Mucosa of rectum (tissue), 2 donors: ENCODE data around the gene MCL1.
A peak's percentile ranks its signal among the peaks of the same experiment; 100 is the strongest.

Experiments used
- H3K27ac ChIP-seq, 2 donors: one replicate each; pipeline ENCODE4 v1.7.0; 2013; ENCODE audit warnings: inconsistent platforms in 2 of 2, low read depth in 2 of 2, low read length in 2 of 2
- H3K27me3 ChIP-seq, 2 donors: one replicate each; pipeline ENCODE4 v1.7.0; 2013; ENCODE audit warnings: low read length in 2 of 2; ENCODE audit not compliant: control insufficient read depth in 2 of 2, insufficient read depth in 2 of 2
- H3K36me3 ChIP-seq, 2 donors: one replicate each; pipeline ENCODE4 v1.7.0; 2013; ENCODE audit warnings: low read length in 2 of 2; ENCODE audit not compliant: control insufficient read depth in 2 of 2, insufficient read depth in 2 of 2
- H3K4me1 ChIP-seq, 2 donors: one replicate each; pipeline ENCODE4 v1.7.0; 2013; ENCODE audit warnings: low read length in 2 of 2, mild to moderate bottlenecking in 1 of 2; ENCODE audit not compliant: control insufficient read depth in 2 of 2, insufficient read depth in 2 of 2
- H3K4me3 ChIP-seq, 2 donors: one replicate each; pipeline ENCODE4 v1.7.0; 2013; ENCODE audit warnings: low read length in 2 of 2
- H3K9ac ChIP-seq, 2 donors: one replicate each; pipeline ENCODE4 v1.7.0; 2013; ENCODE audit warnings: low read length in 2 of 2, low read depth in 1 of 2, mild to moderate bottlenecking in 1 of 2
- H3K9me3 ChIP-seq, 2 donors: one replicate each; pipeline ENCODE4 v1.7.0; 2013; ENCODE audit warnings: low read length in 2 of 2; ENCODE audit not compliant: control insufficient read depth in 2 of 2
- donor health status: healthy.
- donor health status: Normal muscosa, but diverticular disease.

MCL1 gene

GRCh38 chr1:150558303-150558704, 21.1 kb downstream of the MCL1 start:
- Histone ChIP-seq H3K36me3 (peaks cover 3 to 5% of the 10 kb centered on the region in 2 donors), H3K27me3 (no peaks in the 10 kb centered on the region), H3K4me3 (no peak overlapping the region), H3K4me1 (peaks cover 31 to 36% of the 10 kb centered on the region in 2 donors), H3K27ac (no peak overlapping the region), H3K9me3 (no peaks in the 10 kb centered on the region), H3K9ac (no peak overlapping the region)

- peaks cover 29 to 33% of the 10 kb centered on the region in 2 donors for H3K4me1 ChIP-seq
- H3K27me3 ChIP-seq = no peaks in the 10 kb centered on the region
- H3K4me3 ChIP-seq = no peak overlapping the region
- no peak overlapping the region for H3K27ac ChIP-seq
- H3K9ac ChIP-seq = no peak overlapping the region
- H3K9me3 ChIP-seq = no peaks in the 10 kb centered on the region
- peaks cover 3 to 5% of the 10 kb centered on the region in 2 donors for H3K36me3 ChIP-seq
Measured at GRCh38 chr1:150557813-150558212, 21.6 kb downstream of the MCL1 start.

GRCh38 chr1:150557065-150557600, 22.3 kb downstream of the MCL1 start:
- H3K4me3 ChIP-seq = no peak overlapping the region
- H3K9ac ChIP-seq = no peak overlapping the region
- peaks cover 22 to 32% of the 10 kb centered on the region in 2 donors for H3K4me1 ChIP-seq
- H3K27ac ChIP-seq = no peak overlapping the region
- no peaks in the 10 kb centered on the region for H3K9me3 ChIP-seq
- H3K27me3 ChIP-seq = no peaks in the 10 kb centered on the region
- H3K36me3 ChIP-seq = peaks cover 3 to 5% of the 10 kb centered on the region in 2 donors

- Histone ChIP-seq H3K27me3 (no peaks in the 10 kb centered on the region), H3K9ac (no peak overlapping the region), H3K4me1 (peaks cover 16 to 23% of the 10 kb centered on the region in 2 donors), H3K9me3 (no peaks in the 10 kb centered on the region), H3K36me3 (peaks cover 3 to 5% of the 10 kb centered on the region in 2 donors), H3K27ac (no peak overlapping the region), H3K4me3 (no peak overlapping the region)
Measured at GRCh38 chr1:150555971-150556865, 23.2 kb downstream of the MCL1 start.

GRCh38 chr1:150555198-150555970, 24.0 kb downstream of the MCL1 start:
- no peak overlapping the region for H3K27ac ChIP-seq
- no peaks in the 10 kb centered on the region for H3K27me3 ChIP-seq
- H3K9ac ChIP-seq = no peak overlapping the region
- H3K36me3 ChIP-seq = peaks cover 3 to 5% of the 10 kb centered on the region in 2 donors
- no peak overlapping the region for H3K4me3 ChIP-seq
- peaks cover 11 to 17% of the 10 kb centered on the region in 2 donors for H3K4me1 ChIP-seq
- no peaks in the 10 kb centered on the region for H3K9me3 ChIP-seq

GRCh38 chr1:150554086-150554452, 25.3 kb downstream of the MCL1 start:
- peaks cover 3 to 15% of the 10 kb centered on the region in 2 donors for H3K4me1 ChIP-seq
- no peak overlapping the region for H3K9ac ChIP-seq
- no peak overlapping the region for H3K4me3 ChIP-seq
- no peak overlapping the region for H3K27ac ChIP-seq
- H3K36me3 ChIP-seq = peaks cover 3 to 5% of the 10 kb centered on the region in 2 donors
- peaks cover 0 to 8% of the 10 kb centered on the region in 2 donors for H3K27me3 ChIP-seq
- no peaks in the 10 kb centered on the region for H3K9me3 ChIP-seq

GRCh38 chr1:150553392-150554085, 25.9 kb downstream of the MCL1 start:
- Histone ChIP-seq H3K9ac (no peak overlapping the region), H3K4me3 (no peak overlapping the region), H3K4me1 (peaks cover 3 to 15% of the 10 kb centered on the region in 2 donors), H3K9me3 (no peaks in the 10 kb centered on the region), H3K27ac (no peak overlapping the region), H3K27me3 (peaks cover 0 to 8% of the 10 kb centered on the region in 2 donors), H3K36me3 (peaks cover 3 to 5% of the 10 kb centered on the region in 2 donors)

- peak overlapping the region in 1 of 2 donors; percentile 48 for H3K27ac ChIP-seq
- H3K9me3 ChIP-seq = no peaks in the 10 kb centered on the region
- H3K4me3 ChIP-seq = no peak overlapping the region
- H3K27me3 ChIP-seq = peaks cover 0 to 8% of the 10 kb centered on the region in 2 donors
- peak overlapping the region in 1 of 2 donors; percentile 9 for H3K9ac ChIP-seq
- H3K4me1 ChIP-seq = peaks cover 3 to 15% of the 10 kb centered on the region in 2 donors
- H3K36me3 ChIP-seq = peaks cover 3 to 5% of the 10 kb centered on the region in 2 donors
Measured at GRCh38 chr1:150552911-150553289, 26.5 kb downstream of the MCL1 start.

GRCh38 chr1:150552128-150552910, 27.1 kb downstream of the MCL1 start:
- H3K4me3 ChIP-seq = no peak overlapping the region
- H3K36me3 ChIP-seq = peaks cover 3 to 5% of the 10 kb centered on the region in 2 donors
- peaks cover 0 to 8% of the 10 kb centered on the region in 2 donors for H3K27me3 ChIP-seq
- no peaks in the 10 kb centered on the region for H3K9me3 ChIP-seq
- H3K27ac ChIP-seq = peak overlapping the region; percentile 40 to 65
- peaks cover 3 to 15% of the 10 kb centered on the region in 2 donors for H3K4me1 ChIP-seq
- peak overlapping the region; percentile 9 to 14 for H3K9ac ChIP-seq
